ENCODE measurements around the gene R3HDM2.

DNA sequence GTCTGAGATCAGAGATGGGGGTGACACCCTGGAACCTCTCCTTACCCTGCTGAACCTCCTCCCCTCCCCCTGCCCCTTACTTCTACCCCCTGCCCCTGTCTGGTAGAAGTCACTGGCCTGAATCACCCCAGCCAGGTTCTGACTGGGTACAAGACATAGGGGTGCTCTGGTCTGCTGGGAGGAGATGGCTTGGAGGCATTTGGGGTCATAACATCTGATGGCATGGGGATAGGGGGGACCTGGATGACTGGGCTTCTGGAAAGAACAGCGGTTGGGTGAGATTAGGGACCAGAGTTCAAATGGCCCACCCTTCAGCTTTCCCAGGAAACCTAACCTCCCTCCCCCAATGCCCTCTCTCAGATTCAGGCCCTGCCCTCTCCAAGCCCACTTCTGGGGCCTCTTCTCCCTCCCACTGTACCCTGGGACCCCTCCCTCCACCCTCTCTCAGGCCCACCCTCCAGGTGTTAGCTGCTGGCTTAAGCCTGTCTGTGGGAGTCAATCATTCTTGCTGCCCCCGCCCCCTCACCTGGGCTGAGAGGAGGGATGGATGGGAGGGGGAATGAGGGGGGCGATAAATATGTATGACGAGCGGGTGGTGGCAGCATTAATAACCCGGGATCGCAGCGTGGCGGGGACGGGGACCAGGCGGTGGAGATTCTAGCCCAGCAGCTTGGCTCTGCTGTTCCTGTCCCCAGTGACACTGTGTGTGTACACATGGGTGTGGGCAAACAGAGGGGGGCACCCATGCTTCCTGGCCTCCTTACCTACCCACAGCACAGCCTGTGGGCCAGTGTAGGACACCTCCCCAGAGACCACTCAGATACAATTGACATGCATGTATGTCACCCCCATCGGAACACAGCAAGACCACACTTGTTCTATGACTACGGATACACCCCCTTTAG, 208.3 kb downstream of the R3HDM2 start:
- TF ChIP-seq, protein P1, sequence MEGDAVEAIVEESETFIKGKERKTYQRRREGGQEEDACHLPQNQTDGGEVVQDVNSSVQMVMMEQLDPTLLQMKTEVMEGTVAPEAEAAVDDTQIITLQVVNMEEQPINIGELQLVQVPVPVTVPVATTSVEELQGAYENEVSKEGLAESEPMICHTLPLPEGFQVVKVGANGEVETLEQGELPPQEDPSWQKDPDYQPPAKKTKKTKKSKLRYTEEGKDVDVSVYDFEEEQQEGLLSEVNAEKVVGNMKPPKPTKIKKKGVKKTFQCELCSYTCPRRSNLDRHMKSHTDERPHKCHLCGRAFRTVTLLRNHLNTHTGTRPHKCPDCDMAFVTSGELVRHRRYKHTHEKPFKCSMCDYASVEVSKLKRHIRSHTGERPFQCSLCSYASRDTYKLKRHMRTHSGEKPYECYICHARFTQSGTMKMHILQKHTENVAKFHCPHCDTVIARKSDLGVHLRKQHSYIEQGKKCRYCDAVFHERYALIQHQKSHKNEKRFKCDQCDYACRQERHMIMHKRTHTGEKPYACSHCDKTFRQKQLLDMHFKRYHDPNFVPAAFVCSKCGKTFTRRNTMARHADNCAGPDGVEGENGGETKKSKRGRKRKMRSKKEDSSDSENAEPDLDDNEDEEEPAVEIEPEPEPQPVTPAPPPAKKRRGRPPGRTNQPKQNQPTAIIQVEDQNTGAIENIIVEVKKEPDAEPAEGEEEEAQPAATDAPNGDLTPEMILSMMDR (IDR thresholded peaks at IDR 0.05 in 8 of 11, conservative IDR thresholded peaks at IDR 0.05 in 3 of 11) = no peak
- TF ChIP-seq POLR2AphosphoS5 (IDR thresholded peaks at IDR 0.05) = no peak
- no peak for TF ChIP-seq POLR2A (IDR thresholded peaks at IDR 0.05)
